ENCODE measurements around the gene STAT3. TPM values are rescaled to one million over a fixed set of nuclear protein-coding genes. Genes with fewer than 3 reads are reported as not detected.

Gene STAT3
- total and polyA plus RNA-seq, 2 of the 13 experiments (the other 11 are each of a cell fraction or from before 2014, with no cell fraction given): 61.8 to 62.4 TPM

DNA sequence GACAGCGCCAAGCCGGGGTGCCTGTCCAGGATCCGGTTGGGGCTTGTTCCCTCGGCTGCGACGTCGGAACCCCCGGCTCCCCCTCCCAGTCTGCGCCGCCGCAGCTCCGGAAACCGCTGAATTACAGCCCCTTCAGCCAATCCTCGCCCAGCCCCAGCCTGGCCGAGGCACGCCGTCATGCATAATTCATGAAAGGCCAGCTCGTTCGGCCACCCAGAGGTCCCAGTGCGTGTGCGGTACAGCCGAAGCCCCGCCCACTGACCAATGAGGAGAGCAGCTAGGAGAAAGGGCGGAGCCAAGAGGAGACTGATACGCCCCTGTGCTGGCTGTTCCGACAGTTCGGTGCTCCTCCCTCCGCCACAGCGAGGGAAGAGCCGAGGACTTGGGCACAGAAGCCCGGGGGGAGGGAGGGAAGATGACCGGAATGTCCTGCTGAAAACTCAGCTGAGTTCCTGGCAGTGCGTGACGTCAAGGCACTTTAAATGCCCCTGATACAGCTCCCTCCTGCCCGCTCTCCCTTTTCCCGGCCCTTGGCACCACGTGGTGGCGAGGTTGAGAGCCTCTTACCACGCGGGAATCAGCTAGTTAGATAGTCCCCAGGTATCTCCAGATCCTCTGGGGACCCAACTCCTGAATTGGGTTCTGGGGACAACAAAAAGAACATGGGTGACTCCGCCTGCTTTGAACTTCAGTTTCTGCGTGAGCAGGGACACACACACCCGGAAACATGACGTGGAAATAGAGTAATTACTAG lies at the start of gene STAT3 (continued):
- TF ChIP-seq MED13 (CRISPR knock-in tag; IDR thresholded peaks at IDR 0.05): peak; percentile 63; the same call in 1 of the 2 replicates
- no peak for TF ChIP-seq NFIB (CRISPR knock-in tag; IDR thresholded peaks at IDR 0.05; ENCODE audit: borderline replicate concordance)
- TF ChIP-seq, protein P1, sequence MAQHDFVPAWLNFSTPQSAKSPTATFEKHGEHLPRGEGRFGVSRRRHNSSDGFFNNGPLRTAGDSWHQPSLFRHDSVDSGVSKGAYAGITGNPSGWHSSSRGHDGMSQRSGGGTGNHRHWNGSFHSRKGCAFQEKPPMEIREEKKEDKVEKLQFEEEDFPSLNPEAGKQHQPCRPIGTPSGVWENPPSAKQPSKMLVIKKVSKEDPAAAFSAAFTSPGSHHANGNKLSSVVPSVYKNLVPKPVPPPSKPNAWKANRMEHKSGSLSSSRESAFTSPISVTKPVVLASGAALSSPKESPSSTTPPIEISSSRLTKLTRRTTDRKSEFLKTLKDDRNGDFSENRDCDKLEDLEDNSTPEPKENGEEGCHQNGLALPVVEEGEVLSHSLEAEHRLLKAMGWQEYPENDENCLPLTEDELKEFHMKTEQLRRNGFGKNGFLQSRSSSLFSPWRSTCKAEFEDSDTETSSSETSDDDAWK (CRISPR knock-in tag; IDR thresholded peaks at IDR 0.05): no peak
- TF ChIP-seq, protein P2, sequence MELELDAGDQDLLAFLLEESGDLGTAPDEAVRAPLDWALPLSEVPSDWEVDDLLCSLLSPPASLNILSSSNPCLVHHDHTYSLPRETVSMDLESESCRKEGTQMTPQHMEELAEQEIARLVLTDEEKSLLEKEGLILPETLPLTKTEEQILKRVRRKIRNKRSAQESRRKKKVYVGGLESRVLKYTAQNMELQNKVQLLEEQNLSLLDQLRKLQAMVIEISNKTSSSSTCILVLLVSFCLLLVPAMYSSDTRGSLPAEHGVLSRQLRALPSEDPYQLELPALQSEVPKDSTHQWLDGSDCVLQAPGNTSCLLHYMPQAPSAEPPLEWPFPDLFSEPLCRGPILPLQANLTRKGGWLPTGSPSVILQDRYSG (CRISPR knock-in tag; IDR thresholded peaks at IDR 0.05): peak; percentile 86
- TF ChIP-seq HDAC1 (CRISPR knock-in tag; IDR thresholded peaks at IDR 0.05): peak; percentile 97
- peak; percentile 69; the same call in 1 of the 2 replicates for TF ChIP-seq EEA1 (CRISPR knock-in tag; IDR thresholded peaks at IDR 0.05; ENCODE audit: borderline replicate concordance)
- peak; percentile 99 for TF ChIP-seq ATF7-NPFF (CRISPR knock-in tag; IDR thresholded peaks at IDR 0.05; ENCODE audit: low read depth)
- TF ChIP-seq ZKSCAN5 (CRISPR knock-in tag; IDR thresholded peaks at IDR 0.05): 0 out of 2 replicates have a peak, but pooled peaks have one; percentile 65
- TF ChIP-seq, protein P3, sequence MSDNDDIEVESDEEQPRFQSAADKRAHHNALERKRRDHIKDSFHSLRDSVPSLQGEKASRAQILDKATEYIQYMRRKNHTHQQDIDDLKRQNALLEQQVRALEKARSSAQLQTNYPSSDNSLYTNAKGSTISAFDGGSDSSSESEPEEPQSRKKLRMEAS (IDR thresholded peaks at IDR 0.05): peak; percentile 99
- TF ChIP-seq, protein P4, sequence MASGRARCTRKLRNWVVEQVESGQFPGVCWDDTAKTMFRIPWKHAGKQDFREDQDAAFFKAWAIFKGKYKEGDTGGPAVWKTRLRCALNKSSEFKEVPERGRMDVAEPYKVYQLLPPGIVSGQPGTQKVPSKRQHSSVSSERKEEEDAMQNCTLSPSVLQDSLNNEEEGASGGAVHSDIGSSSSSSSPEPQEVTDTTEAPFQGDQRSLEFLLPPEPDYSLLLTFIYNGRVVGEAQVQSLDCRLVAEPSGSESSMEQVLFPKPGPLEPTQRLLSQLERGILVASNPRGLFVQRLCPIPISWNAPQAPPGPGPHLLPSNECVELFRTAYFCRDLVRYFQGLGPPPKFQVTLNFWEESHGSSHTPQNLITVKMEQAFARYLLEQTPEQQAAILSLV (CRISPR knock-in tag; IDR thresholded peaks at IDR 0.05; ENCODE audit: borderline replicate concordance): peak; percentile 97
- peak; percentile 100 for TF ChIP-seq ZNF224 (CRISPR knock-in tag; IDR thresholded peaks at IDR 0.05)
- no peak for TF ChIP-seq ZNF138 (CRISPR knock-in tag; IDR thresholded peaks at IDR 0.05; ENCODE audit: low read depth)
- TF ChIP-seq ZNF567 (CRISPR knock-in tag; IDR thresholded peaks at IDR 0.05; ENCODE audit: borderline replicate concordance): peak; percentile 99
- TF ChIP-seq ZBTB20 (CRISPR knock-in tag; IDR thresholded peaks at IDR 0.05; ENCODE audit: borderline replicate concordance, low read depth): peak; percentile 97
- no peak for TF ChIP-seq EZH2 (conservative IDR thresholded peaks at IDR 0.05; ENCODE audit: low read depth, low read length)
- TF ChIP-seq, protein P5, sequence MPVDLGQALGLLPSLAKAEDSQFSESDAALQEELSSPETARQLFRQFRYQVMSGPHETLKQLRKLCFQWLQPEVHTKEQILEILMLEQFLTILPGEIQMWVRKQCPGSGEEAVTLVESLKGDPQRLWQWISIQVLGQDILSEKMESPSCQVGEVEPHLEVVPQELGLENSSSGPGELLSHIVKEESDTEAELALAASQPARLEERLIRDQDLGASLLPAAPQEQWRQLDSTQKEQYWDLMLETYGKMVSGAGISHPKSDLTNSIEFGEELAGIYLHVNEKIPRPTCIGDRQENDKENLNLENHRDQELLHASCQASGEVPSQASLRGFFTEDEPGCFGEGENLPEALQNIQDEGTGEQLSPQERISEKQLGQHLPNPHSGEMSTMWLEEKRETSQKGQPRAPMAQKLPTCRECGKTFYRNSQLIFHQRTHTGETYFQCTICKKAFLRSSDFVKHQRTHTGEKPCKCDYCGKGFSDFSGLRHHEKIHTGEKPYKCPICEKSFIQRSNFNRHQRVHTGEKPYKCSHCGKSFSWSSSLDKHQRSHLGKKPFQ (CRISPR knock-in tag; IDR thresholded peaks at IDR 0.05; ENCODE audit: insufficient replicate concordance): peak; percentile 96
- peak; percentile 97 for TF ChIP-seq KAT7 (CRISPR knock-in tag; IDR thresholded peaks at IDR 0.05; ENCODE audit: borderline replicate concordance)
- TF ChIP-seq TCF7L2 (IDR thresholded peaks at IDR 0.05; ENCODE audit: low read depth, low read length): no peak
